Effector memory CD4-positive, alpha-beta T cell (primary cell): Measurements from ENCODE around the gene HIPK4.

Source experiments
- DNase-seq, 3 donors: peaks; one replicate each; pipeline ENCODE4 v3.0.0-alpha.2; 2020
- H3K27ac ChIP-seq: 2 replicates; pipeline ENCODE4 v1.7.0; 2013; ENCODE audit warnings: mild to moderate bottlenecking, low read length, moderate library complexity; ENCODE audit not compliant: insufficient read depth, poor library complexity, severe bottlenecking
- H3K27me3 ChIP-seq: replicated peaks from 2 replicates; pipeline ENCODE4 v1.7.0; 2013; ENCODE audit warnings: mild to moderate bottlenecking, low read length; ENCODE audit not compliant: insufficient read depth, control insufficient read depth, poor library complexity, severe bottlenecking
- H3K36me3 ChIP-seq: 2 replicates; pipeline ENCODE4 v1.7.0; 2013; ENCODE audit warnings: mild to moderate bottlenecking, low read length, moderate library complexity; ENCODE audit not compliant: control insufficient read depth, insufficient read depth
- H3K4me1 ChIP-seq: 2 replicates; pipeline ENCODE4 v1.7.0; 2013; ENCODE audit warnings: low read length, mild to moderate bottlenecking; ENCODE audit not compliant: control insufficient read depth, insufficient read depth, poor library complexity, severe bottlenecking
- H3K4me3 ChIP-seq: 2 replicates; pipeline ENCODE4 v1.7.0; 2013; ENCODE audit warnings: low read length, low read depth, mild to moderate bottlenecking; ENCODE audit not compliant: insufficient read depth, poor library complexity, severe bottlenecking
- H3K9me3 ChIP-seq: 2 replicates; pipeline ENCODE4 v1.7.0; 2013; ENCODE audit warnings: mild to moderate bottlenecking, low read length, moderate library complexity; ENCODE audit not compliant: control insufficient read depth

The HIPK4 gene

DNA sequence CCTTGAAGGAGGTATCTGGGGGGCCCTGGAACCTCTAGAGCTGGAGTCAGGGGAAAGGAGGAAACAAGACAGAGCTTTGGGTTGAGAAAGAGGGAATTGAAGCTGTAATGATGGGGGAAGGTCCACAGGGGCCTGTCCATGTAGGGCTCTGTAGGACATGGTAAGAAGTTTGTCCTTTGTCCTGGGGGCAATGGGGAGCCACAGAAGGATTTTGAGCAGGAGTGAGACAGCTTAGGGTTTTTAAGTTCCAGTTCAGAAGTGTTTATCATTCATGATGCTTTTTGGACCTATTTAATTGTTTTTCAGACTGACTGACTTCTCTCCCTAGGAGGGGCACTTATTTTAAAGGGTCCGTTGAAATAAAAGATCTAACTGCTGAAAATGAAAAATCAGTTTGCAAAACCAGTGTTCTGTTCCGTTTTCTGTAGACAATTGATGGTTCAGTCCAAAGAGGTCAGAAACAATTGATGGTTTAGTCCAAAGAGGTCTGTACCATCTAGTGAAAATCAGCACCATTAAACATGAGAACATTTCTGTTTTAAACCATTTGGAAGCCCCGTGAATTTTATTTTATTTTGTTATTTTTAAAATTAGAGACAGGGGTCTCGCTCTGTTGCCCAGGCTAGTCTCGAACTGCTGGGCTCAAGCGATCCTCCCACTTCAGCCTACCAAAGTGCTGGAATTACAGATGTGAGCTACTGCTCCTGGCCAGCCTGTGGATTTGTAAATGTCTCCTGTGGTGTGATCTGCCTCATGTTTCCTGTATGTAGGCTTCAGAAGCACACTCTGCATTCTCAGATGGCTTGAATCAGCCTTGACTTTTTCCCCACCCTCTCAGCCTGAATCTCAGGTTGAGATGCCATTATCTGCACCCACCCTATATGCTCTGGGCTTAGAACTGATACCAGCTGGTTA lies 33.0 kb downstream of the HIPK4 start:
- Histone ChIP-seq H3K4me1 (no peaks in the 10 kb centered on the region), H3K9me3 (no peaks in the 10 kb centered on the region), H3K27ac (no peak overlapping the region), H3K27me3 (no peaks in the 10 kb centered on the region), H3K36me3 (no peaks in the 10 kb centered on the region), H3K4me3 (no peak overlapping the region)
- DNase-seq = no peak

DNA sequence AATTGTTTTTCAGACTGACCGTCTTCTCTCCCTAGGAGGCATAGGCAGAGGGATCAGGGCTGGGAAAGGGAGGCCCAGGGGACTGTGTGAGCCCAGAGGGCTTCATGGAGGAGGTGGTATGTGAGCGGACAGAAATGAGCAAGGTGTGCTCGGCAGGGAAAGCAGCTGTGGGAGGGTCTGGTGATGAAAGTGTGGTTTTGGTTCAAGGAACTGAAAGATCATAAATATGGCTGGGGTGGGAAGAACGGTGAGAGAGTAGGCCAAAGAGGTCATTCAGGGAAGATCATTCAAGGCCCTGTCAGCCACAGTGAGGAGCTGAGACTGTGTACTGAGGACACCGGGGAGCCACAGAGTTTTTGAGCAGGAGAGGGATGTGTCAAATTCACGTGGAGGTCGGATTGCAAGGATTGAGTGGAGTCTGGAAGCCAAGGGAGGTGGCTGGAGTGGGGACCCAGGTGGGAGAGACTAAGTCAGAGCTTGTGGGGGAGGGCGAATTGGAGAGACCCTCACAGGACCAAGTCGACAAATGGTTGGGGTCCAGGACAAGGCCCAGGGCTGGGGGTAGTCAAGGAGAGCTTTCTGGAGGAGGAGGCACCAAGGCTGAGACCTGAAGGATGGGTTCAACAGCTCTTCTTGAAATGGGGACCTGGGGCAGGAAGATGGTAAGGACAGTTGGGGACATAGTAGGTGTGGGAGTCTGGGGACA lies 33.9 kb downstream of the HIPK4 start:
- H3K27ac ChIP-seq = no peak overlapping the region
- no peaks in the 10 kb centered on the region for H3K36me3 ChIP-seq
- no peaks in the 10 kb centered on the region for H3K4me1 ChIP-seq
- DNase-seq = no peak
- H3K27me3 ChIP-seq = no peaks in the 10 kb centered on the region
- no peaks in the 10 kb centered on the region for H3K9me3 ChIP-seq
- no peak overlapping the region for H3K4me3 ChIP-seq

DNA sequence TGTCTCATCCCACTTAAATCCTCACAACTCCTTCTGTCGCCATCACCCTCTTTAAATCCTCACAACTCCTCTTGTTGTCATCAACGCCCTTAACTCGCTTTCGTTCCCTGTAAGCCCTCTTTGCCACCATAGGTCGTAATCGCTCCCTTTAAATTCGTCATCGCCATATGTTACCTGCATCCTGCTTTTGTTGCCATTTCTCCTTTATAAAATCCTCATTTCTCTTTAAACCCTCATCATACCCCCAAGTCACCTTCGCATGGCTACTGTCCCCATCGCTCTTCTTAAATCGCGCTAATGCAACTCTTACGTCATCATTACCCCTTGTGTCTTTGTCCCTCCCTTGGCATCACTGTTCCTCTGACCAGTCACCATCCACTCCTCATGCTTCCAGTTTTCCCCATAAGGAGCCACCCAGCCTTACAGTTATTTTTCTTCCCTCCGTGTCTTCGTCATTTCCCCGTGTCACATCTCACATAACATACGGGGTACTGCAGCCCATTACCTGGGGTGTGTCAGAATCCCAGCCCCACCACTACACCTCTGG lies 40.9 kb downstream of the HIPK4 start:
- Histone ChIP-seq H3K4me1 (peaks cover 15% of the 10 kb centered on the region), H3K27me3 (no peaks in the 10 kb centered on the region), H3K4me3 (peak overlapping the region; percentile 69), H3K36me3 (no peaks in the 10 kb centered on the region), H3K27ac (peak overlapping the region; percentile 79), H3K9me3 (no peaks in the 10 kb centered on the region)
- no peak for DNase-seq

DNA sequence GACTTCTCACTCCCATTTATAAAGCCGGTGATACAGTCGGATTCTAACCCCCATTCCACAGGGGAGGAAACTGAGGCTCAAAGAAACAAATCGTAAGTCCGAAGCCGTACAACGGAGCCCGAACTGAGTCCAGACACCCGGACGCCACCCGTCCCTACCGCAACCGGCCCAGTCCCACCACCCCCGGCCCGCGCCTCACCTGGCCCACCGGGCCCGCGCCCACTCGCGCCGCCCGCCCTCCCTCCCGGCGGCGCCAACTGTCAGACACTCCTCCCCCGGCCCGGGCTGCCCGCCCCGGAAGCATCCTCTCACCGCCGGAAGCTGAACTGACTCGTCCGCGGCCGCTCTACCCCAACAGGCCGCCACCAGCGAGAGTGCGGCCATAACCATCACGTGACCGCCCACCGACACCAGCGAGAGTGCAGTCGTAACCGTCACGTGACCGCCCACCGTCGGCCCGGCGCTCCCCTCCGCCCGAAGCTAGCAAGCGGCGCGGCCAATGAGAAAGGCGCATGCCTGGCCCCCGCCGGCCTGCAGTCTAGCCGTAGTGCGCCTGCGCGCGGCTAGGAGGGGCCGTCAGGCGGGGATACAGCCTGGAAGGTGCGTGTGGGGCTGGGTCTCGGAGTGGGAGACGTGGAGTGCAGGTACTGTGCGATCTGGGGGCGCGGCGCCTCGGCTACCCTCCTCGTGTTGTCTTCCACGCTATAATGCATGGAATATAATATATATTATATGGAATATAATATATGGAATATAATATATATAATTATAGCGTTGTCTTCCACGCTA lies 41.7 kb downstream of the HIPK4 start, which contains the start of the genes C19orf47 and PLD3:
Gene C19orf47 (minus strand): TSS at position 273 of the 789 bp plus-strand sequence. CDS start 6,540 bp downstream, outside the sequence.
Gene PLD3 (plus strand): TSS at position 571 of the 789 bp plus-strand sequence. CDS start 17,789 bp downstream, outside the sequence.
- Histone ChIP-seq H3K27ac (peak within 1 kb of the TSS; percentile 79), H3K9me3 (no peaks in the 10 kb centered on the region), H3K4me1 (peaks cover 15% of the 10 kb centered on the region), H3K36me3 (no peaks in the 10 kb centered on the region), H3K4me3 (peak within 1 kb of the TSS; percentile 69), H3K27me3 (no peaks in the 10 kb centered on the region)
- DNase-seq = peak; percentile 97 to 99 (median 98)

DNA sequence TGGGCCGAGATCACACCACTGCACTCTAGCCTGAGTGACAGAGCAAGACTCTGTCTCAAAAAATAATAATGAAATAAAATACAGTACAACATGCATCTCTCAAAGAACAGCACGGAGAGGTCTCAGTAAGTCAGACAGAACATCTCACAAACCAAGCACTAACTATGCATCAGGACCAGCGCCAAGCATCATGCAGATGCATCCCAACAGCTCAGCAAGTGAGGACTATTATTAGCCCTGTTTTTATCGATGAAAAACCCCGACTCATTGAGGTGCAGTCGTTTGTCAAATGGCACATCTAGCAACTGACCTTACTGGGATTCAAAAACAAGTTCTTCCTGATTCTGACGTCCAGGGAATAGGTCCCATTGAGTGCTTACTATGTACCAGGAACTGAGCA lies 45.6 kb downstream of the HIPK4 start:
- Histone ChIP-seq H3K4me3 (no peak overlapping the region), H3K27ac (no peak overlapping the region), H3K36me3 (no peaks in the 10 kb centered on the region)

DNA sequence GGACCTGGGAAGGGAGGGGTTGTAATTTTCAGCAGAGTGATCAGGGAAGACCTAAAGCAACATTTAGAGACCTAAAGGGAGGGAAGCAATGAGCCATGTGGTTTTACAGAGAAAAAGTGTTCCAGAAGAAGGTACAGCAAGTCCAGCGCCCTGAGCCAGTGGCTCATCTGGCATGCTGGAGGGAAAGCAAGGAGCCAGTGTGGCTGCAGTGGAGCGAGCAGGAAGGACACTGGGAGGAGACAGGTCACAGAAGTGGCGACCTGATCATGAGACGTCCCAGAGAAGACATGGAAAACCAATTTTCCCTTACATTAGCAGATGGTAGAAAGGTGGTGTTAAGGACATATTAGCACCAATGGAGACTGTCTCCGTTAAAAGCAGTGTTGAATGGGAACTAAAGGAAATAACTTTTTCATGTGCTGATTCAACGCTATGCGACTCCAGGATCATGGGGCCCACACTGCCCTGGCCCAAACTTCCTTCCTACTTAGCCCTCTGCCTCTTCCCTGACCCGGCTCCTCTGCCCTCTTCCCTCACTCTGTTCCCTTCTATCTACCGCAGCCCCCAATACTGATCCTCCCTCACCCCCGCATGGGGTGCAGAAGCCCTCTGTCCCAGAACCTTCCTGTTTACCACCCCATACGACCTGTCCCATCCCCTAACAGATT lies 47.2 kb downstream of the HIPK4 start:
- H3K4me3 ChIP-seq = no peak overlapping the region
- no peaks in the 10 kb centered on the region for H3K9me3 ChIP-seq

More for the DNA sequence above, 45.6 kb downstream of the HIPK4 start:
- Histone ChIP-seq H3K9me3 (no peaks in the 10 kb centered on the region), H3K4me1 (peaks cover 15% of the 10 kb centered on the region), H3K27me3 (no peaks in the 10 kb centered on the region)
- no peak for DNase-seq

DNA sequence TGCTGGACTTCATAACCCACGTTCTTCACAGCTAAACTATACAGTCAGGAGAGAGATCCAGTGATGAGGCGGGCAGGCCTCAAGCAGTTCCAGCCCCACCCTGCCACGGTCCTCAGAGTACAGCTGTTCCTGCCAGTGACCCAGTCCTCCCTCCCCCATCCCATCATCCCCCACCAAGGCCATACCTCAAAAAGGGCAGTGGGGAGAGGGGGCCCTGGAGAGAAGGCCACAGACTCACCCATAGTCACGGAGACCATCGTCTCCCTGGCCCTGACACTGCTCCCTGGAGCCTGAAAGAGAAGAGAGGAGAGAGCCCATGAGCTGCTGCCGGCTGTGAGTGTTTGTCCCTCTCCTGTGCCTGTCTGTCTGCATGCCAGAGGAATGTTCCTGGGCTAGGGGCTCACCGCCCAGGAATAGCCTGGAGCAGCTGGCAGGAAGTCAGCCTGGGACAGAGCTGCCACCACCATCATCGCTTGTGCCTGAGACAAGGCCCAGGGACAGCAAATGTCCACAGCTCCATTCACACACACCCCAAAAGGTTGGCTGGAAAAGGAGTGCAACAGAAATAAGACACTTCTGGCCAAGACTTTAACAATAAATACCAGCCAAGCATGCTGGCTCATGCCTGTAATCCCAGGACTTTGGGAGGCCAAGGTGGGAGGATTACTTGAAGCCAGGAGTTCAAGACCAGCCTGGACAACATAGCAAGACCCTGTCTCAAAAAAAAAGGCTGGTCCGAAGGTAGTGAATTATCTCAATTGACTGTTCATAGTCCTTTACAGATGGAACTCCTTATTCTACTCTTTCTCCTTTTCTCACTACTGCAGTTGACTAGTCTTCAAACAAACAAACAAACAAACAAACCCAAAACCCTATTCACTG lies 48.1 kb downstream of the HIPK4 start:
- no peak overlapping the region for H3K27ac ChIP-seq
- no peaks in the 10 kb centered on the region for H3K27me3 ChIP-seq
- H3K36me3 ChIP-seq = no peaks in the 10 kb centered on the region
- no peak overlapping the region for H3K4me3 ChIP-seq
- H3K9me3 ChIP-seq = no peaks in the 10 kb centered on the region
- no peak for DNase-seq
- H3K4me1 ChIP-seq = no peaks in the 10 kb centered on the region

More for the DNA sequence above, 47.2 kb downstream of the HIPK4 start:
- no peak for DNase-seq
- H3K36me3 ChIP-seq = no peaks in the 10 kb centered on the region
- no peak overlapping the region for H3K27ac ChIP-seq
- no peaks in the 10 kb centered on the region for H3K27me3 ChIP-seq
- peaks cover 5% of the 10 kb centered on the region for H3K4me1 ChIP-seq

DNA sequence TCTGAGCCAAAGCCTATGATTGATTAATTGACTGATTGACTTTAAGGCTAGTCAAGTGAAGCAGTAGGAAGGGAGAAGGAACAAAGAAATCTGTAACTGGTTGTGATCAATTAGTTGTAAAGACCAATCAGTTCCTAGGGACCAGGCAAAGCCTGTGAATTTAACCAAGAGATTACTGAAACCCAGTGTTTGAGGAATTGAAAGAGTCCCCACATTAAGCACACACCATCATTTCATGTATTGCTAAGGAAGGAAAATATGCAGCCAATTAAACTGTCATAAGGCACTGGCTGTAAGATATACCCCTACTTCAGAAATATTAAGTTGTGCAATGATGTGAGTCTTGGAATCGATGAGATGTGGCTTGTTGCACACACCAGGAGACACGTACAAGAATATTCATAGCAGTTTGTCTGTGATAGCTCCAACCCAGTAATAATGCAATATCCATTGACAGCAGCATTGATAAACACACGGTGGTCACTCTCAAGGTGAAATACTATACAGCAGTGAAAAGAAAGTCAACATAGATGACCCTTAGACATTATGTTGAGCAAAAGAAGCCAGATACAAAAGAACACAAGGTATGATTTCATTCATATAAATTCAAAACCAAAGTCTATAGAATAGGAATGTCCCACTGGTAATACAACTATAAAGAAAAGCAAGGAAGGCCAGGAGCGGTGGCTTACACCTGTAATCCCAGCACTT lies 50.8 kb downstream of the HIPK4 start:
- Histone ChIP-seq H3K27me3 (no peaks in the 10 kb centered on the region), H3K27ac (no peak overlapping the region), H3K36me3 (peaks cover 7% of the 10 kb centered on the region), H3K4me3 (no peak overlapping the region), H3K9me3 (no peaks in the 10 kb centered on the region), H3K4me1 (no peaks in the 10 kb centered on the region)
- DNase-seq = no peak
